ENCODE measurements around the gene CACNA1D.

Gene CACNA1D

GRCh38 chr3:53765753-53766152 is 271.3 kb downstream of the CACNA1D start:
- DNase-seq (ENCODE audit: low read depth), result no peak
- no peak for TF ChIP-seq CTCF (IDR thresholded peaks at IDR 0.05; ENCODE audit: insufficient read depth, low read depth, low read length, missing control alignments)
- no peak overlapping the region for H3K4me3 ChIP-seq (ENCODE audit: low read depth, low read length)

- no peak for DNase-seq (ENCODE audit: low read depth)
- TF ChIP-seq CTCF (IDR thresholded peaks at IDR 0.05; ENCODE audit: insufficient read depth, low read depth, low read length, missing control alignments), result no peak
- no peak overlapping the region for H3K4me3 ChIP-seq (ENCODE audit: low read depth, low read length)
Measured at GRCh38 chr3:53766706-53767105, 272.3 kb downstream of the CACNA1D start.

GRCh38 chr3:53768478-53769459 is 274.4 kb downstream of the CACNA1D start:
- no peak for TF ChIP-seq CTCF (IDR thresholded peaks at IDR 0.05; ENCODE audit: insufficient read depth, low read depth, low read length, missing control alignments)
- no peak for DNase-seq (ENCODE audit: low read depth)
- H3K4me3 ChIP-seq (ENCODE audit: low read depth, low read length), result no peak overlapping the region

- no peak for DNase-seq (ENCODE audit: low read depth)
- H3K4me3 ChIP-seq (ENCODE audit: low read depth, low read length), result no peak overlapping the region
- no peak for TF ChIP-seq CTCF (IDR thresholded peaks at IDR 0.05; ENCODE audit: insufficient read depth, low read depth, low read length, missing control alignments)
Measured at GRCh38 chr3:53772562-53772961, 278.2 kb downstream of the CACNA1D start.

GRCh38 chr3:53773021-53773436 is 278.6 kb downstream of the CACNA1D start:
- TF ChIP-seq CTCF (IDR thresholded peaks at IDR 0.05; ENCODE audit: insufficient read depth, low read depth, low read length, missing control alignments), result no peak

GRCh38 chr3:53773611-53774368 is 279.4 kb downstream of the CACNA1D start:
- no peak for TF ChIP-seq CTCF (IDR thresholded peaks at IDR 0.05; ENCODE audit: insufficient read depth, low read depth, low read length, missing control alignments)
- no peak overlapping the region for H3K4me3 ChIP-seq (ENCODE audit: low read depth, low read length)
- DNase-seq (ENCODE audit: low read depth), result peak; percentile 80

More at GRCh38 chr3:53773021-53773436, 278.6 kb downstream of the CACNA1D start:
- DNase-seq (ENCODE audit: low read depth), result no peak
- no peak overlapping the region for H3K4me3 ChIP-seq (ENCODE audit: low read depth, low read length)
